Small intestine (tissue), 7 donors: ENCODE measurements around the gene MAEA. TPM values are rescaled to one million over a fixed set of nuclear protein-coding genes. Genes with fewer than 3 reads are reported as not detected.

Source experiments
- DNase-seq, 2 donors: peaks; one replicate each; pipeline versions ENCODE4 v3.0.0 to v3.0.0-alpha.2; 2013
- FAIRE-seq: peaks from 2 replicates; lab custom pipeline; 2012; peaks lifted over from hg19 to GRCh38; lab: Jason Lieb, UNC
- H3K27ac ChIP-seq, 3 donors: one replicate each; pipeline ENCODE4 v1.5.1; 2013; ENCODE audit warnings: low read length in 2 of 3, mild to moderate bottlenecking in 2 of 3, control low read depth in 1 of 3, inconsistent platforms in 1 of 3, low read depth in 1 of 3, moderate library complexity in 1 of 3
- H3K27me3 ChIP-seq, 3 donors: one replicate each; pipeline ENCODE4 v1.6.1; 2013; ENCODE audit warnings: low read length in 3 of 3, inconsistent platforms in 1 of 3; ENCODE audit not compliant: control insufficient read depth in 3 of 3, insufficient read depth in 3 of 3
- H3K36me3 ChIP-seq, 3 donors: one replicate each; pipeline ENCODE4 v1.6.1; 2013; ENCODE audit warnings: low read length in 3 of 3, inconsistent platforms in 1 of 3, low read depth in 1 of 3, mild to moderate bottlenecking in 1 of 3, moderate library complexity in 1 of 3; ENCODE audit not compliant: control insufficient read depth in 3 of 3, insufficient read depth in 2 of 3
- H3K4me1 ChIP-seq, 3 donors: one replicate each; pipeline ENCODE4 v1.6.1; 2013; ENCODE audit warnings: low read length in 2 of 3, inconsistent platforms in 1 of 3, low read depth in 1 of 3, mild to moderate bottlenecking in 1 of 3, moderate library complexity in 1 of 3; ENCODE audit not compliant: control insufficient read depth in 3 of 3, insufficient read depth in 2 of 3
- H3K4me3 ChIP-seq, 3 donors: one replicate each; pipeline ENCODE4 v1.5.1; 2013; ENCODE audit warnings: low read length in 3 of 3, control low read depth in 1 of 3, inconsistent platforms in 1 of 3, low read depth in 1 of 3, mild to moderate bottlenecking in 1 of 3, moderate library complexity in 1 of 3
- H3K9me3 ChIP-seq, 2 donors: one replicate each; pipeline ENCODE4 v1.6.1; 2013; ENCODE audit warnings: low read depth in 1 of 2, low read length in 1 of 2; ENCODE audit not compliant: control insufficient read depth in 2 of 2, insufficient read depth in 1 of 2
- WGBS, 3 donors: extraction: QIAGEN DNeasy Blood & Tissue Kit; methylation state at CpG; one replicate each; pipeline ENCODE4 v1.1.7; 2013; 5-methylcytosine and 5-hydroxymethylcytosine counted together
- polyA plus RNA-seq, 4 donors: library from polyadenylated mRNA; stranded (reverse) in 3 of 4; unstranded in 1 of 4; fragments of 200-250 nt in 3 of 4; fragments of 120-200 nt in 1 of 4; gene quantifications; one replicate each; pipeline versions ENCODE4 v1.2.1 to v1.2.3, GENCODE V29; 2013
- donor health status: healthy with polysubstance abuse.
- donor health status: control.
- donor health status: control.
- donor health status: Bipolar disorder and iron deficiency.
- donor health status: healthy.

MAEA gene
- polyA plus RNA-seq, 4 donors = 49.4 to 97.1 (median 65.8) TPM

GRCh38 chr4:1340861-1341260, 51.2 kb downstream of the MAEA start:
- H3K4me3 ChIP-seq = no peak overlapping the region
- H3K36me3 ChIP-seq = peaks cover 16 to 53% (median 25%) of the 10 kb centered on the region in 3 donors
- 95 to 97% (median 96%) methylated on average over 20 of the region's 20 CpGs for WGBS, 3 donors
- FAIRE-seq = no peak
- no peak overlapping the region for H3K27ac ChIP-seq
- peaks cover 0 to 3% (median 0%) of the 10 kb centered on the region in 3 donors for H3K4me1 ChIP-seq
- H3K9me3 ChIP-seq = peaks cover 0 to 3% of the 10 kb centered on the region in 2 donors
- no peak for DNase-seq
- no peaks in the 10 kb centered on the region for H3K27me3 ChIP-seq

GRCh38 chr4:1342003-1342402, 52.3 kb downstream of the MAEA start:
- DNase-seq = no peak
- peaks cover 11 to 44% (median 20%) of the 10 kb centered on the region in 3 donors for H3K36me3 ChIP-seq
- H3K4me1 ChIP-seq = peaks cover 0 to 3% (median 0%) of the 10 kb centered on the region in 3 donors
- no peak overlapping the region for H3K27ac ChIP-seq
- FAIRE-seq = no peak
- no peaks in the 10 kb centered on the region for H3K27me3 ChIP-seq
- no peak overlapping the region for H3K4me3 ChIP-seq
- peaks cover 0 to 3% of the 10 kb centered on the region in 2 donors for H3K9me3 ChIP-seq
- 96 to 98% (median 97%) methylated on average over 1 of the region's 1 CpG for WGBS, 3 donors

- WGBS, 3 donors = 63 to 79% (median 68%) methylated on average over 12 of the region's 12 CpGs
- H3K27me3 ChIP-seq = no peaks in the 10 kb centered on the region
- H3K9me3 ChIP-seq = peaks cover 0 to 2% of the 10 kb centered on the region in 2 donors
- FAIRE-seq (no peak), DNase-seq (no peak)
- H3K4me1 ChIP-seq = peaks cover 0 to 12% (median 3%) of the 10 kb centered on the region in 3 donors
- peaks cover 6 to 24% (median 6%) of the 10 kb centered on the region in 3 donors for H3K36me3 ChIP-seq
- no peak overlapping the region for H3K27ac ChIP-seq
- no peak overlapping the region for H3K4me3 ChIP-seq
Observed at GRCh38 chr4:1344696-1345095, 55.0 kb downstream of the MAEA start.

GRCh38 chr4:1345903-1346780, 56.5 kb downstream of the MAEA start:
- WGBS, 3 donors = 0 to 1% (median 0%) methylated on average over 51 to 76 of the region's 76 CpGs
- DNase-seq (peak; percentile 59 to 76), FAIRE-seq (no peak)
- Histone ChIP-seq H3K4me3 (peak overlapping the region; percentile 69 to 82 (median 74)), H3K36me3 (peaks cover 0 to 18% (median 0%) of the 10 kb centered on the region in 3 donors), H3K9me3 (peaks cover 0 to 2% of the 10 kb centered on the region in 2 donors), H3K27ac (peak overlapping the region; percentile 82 to 91 (median 86)), H3K27me3 (no peaks in the 10 kb centered on the region), H3K4me1 (peaks cover 0 to 12% (median 3%) of the 10 kb centered on the region in 3 donors)

GRCh38 chr4:1346781-1347409, 57.2 kb downstream of the MAEA start, which contains the start of gene UVSSA:
Gene UVSSA (plus strand): TSS chr4:1347208. CDS start chr4:1348092, 884 bp downstream.
- Histone ChIP-seq H3K36me3 (peaks cover 0 to 18% (median 0%) of the 10 kb centered on the region in 3 donors), H3K4me1 (peaks cover 0 to 12% (median 3%) of the 10 kb centered on the region in 3 donors), H3K4me3 (peak within 1 kb of the TSS; percentile 69 to 82 (median 82)), H3K27ac (peak within 1 kb of the TSS; percentile 97 to 99 (median 98)), H3K27me3 (no peaks in the 10 kb centered on the region), H3K9me3 (peaks cover 0 to 2% of the 10 kb centered on the region in 2 donors)
- WGBS, 3 donors = 0 to 1% (median 0%) methylated on average over 46 to 76 of the region's 76 CpGs
- FAIRE-seq (no peak), DNase-seq (peak; percentile 99 to 100)

- 0% methylated on average over 29 to 43 of the region's 43 CpGs for WGBS, 3 donors
- Histone ChIP-seq H3K4me1 (peaks cover 0 to 12% (median 3%) of the 10 kb centered on the region in 3 donors), H3K27ac (peak overlapping the region; percentile 97 to 99 (median 98)), H3K27me3 (no peaks in the 10 kb centered on the region), H3K4me3 (peak overlapping the region; percentile 52 to 82 (median 78)), H3K36me3 (peaks cover 0 to 24% (median 0%) of the 10 kb centered on the region in 3 donors), H3K9me3 (peaks cover 0 to 2% of the 10 kb centered on the region in 2 donors)
- DNase-seq (peak; percentile 60 to 84), FAIRE-seq (no peak)
Observed at GRCh38 chr4:1347410-1347864, 57.7 kb downstream of the MAEA start.

GRCh38 chr4:1348014-1348513, 58.4 kb downstream of the MAEA start:
- Histone ChIP-seq H3K4me1 (peaks cover 0 to 12% (median 3%) of the 10 kb centered on the region in 3 donors), H3K4me3 (peak overlapping the region in 2 of 3 donors; percentile 78 to 82), H3K36me3 (peaks cover 0 to 30% (median 0%) of the 10 kb centered on the region in 3 donors), H3K9me3 (peaks cover 0 to 2% of the 10 kb centered on the region in 2 donors), H3K27ac (peak overlapping the region; percentile 97 to 99 (median 98)), H3K27me3 (no peaks in the 10 kb centered on the region)
- DNase-seq (no peak), FAIRE-seq (no peak)
- 48 to 62% (median 49%) methylated on average over 12 of the region's 12 CpGs for whole genome bisulfite sequencing, 3 donors

- Histone ChIP-seq H3K9me3 (peaks cover 0 to 2% of the 10 kb centered on the region in 2 donors), H3K4me1 (peaks cover 0 to 12% (median 3%) of the 10 kb centered on the region in 3 donors), H3K27me3 (no peaks in the 10 kb centered on the region), H3K4me3 (no peak overlapping the region), H3K36me3 (peaks cover 0 to 37% (median 0%) of the 10 kb centered on the region in 3 donors), H3K27ac (no peak overlapping the region)
- DNase-seq = no peak
- no peak for FAIRE-seq
- WGBS, 3 donors = 94 to 95% (median 95%) methylated on average over 25 of the region's 25 CpGs
Observed at GRCh38 chr4:1348746-1349145, 59.1 kb downstream of the MAEA start.
